Stimulated activated CD4-positive, alpha-beta T cell treated with anti-CD3 and anti-CD28 coated beads, Interleukin-12 subunit alpha, Interleukin-12 subunit beta, amount 100 ng/mL, for 24 hours (primary cell): ENCODE data around the gene PARVB.

Experiments
- DNase-seq, 2 experiments: peaks; one replicate each; pipeline ENCODE4 v3.0.0-alpha.2; 2020; ENCODE audit warnings: low read depth in 2 of 2

The PARVB gene

DNA sequence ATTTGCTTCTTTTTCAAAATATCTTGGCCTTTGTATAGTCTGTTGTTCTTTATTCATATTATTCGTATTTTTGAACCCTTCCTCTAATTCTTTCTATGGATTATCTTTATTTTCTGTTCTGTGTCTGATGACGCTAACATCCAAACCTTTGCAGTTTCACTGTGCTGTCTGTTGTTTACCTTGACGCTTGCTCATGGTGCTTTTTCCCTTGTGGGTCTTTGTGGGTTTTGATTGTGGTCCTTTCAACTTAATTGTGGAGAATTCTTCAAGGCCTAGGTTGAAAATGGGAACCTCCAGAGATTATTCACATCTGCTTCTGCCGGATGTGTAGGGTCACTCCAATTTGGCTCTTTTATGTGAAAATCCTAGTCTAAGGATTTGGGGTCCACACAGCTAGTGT is 191.2 kb downstream of the PARVB start:
- no peak for DNase-seq

DNA sequence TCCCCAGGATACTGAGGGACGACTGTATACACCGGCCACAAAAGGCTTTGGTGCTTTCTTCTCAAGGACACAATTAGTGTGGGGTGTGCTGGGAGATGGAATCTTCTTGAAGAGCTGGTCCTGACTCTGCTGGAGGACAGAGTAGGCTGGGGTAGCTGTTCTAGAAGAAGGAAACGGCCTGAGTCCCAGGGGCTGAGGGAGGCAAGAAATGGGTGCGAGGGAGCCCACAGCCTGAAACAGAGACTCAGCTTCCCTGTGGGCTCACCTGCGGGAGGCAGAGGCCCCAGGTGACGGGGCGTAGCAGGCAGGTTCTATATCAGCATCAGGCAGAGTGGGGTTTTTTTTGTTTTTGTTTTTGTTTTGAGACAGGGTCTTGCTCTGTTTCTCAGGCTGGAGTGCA is 193.2 kb downstream of the PARVB start:
- DNase-seq = no peak

- DNase-seq = no peak
Measured at GRCh38 chr22:44218071-44218470, 194.0 kb downstream of the PARVB start.

DNA sequence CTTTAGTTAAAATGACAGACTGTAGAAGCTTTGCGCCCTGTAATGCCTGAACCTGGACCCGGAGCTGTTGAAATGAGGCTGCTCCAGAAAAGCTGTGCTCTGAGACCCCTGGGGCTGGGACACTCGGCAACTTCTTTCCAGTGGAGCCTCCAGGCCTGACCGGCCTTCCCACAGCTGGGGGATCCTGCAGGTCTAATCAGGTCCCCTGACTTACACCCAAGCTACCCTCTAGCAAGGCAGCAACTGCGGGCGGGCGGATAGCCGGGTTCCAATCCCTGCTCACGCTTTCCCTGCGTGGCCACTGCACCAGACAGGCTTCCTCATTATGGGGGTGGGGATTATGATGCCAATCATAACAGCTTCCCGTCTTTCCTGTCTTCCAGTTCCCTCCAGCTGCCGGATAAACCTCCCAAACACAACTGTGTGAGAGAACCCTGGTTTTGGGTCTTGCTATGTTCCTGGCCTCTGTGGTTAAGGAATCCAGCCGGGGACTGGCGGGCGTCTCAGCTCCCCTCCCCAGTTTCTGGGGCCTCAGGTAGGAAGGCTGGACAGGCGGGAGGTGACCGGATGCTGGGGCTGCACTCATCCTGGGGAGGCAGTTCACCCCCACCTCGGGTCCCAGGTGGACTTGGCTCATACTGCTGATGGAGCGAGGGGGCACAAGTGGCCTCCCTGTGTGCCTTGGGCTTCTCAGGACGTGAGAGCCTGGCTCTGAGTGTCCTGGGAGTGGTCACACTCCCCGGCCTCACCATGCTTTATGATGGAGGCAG is 195.2 kb downstream of the PARVB start:
- DNase-seq = no peak

DNA sequence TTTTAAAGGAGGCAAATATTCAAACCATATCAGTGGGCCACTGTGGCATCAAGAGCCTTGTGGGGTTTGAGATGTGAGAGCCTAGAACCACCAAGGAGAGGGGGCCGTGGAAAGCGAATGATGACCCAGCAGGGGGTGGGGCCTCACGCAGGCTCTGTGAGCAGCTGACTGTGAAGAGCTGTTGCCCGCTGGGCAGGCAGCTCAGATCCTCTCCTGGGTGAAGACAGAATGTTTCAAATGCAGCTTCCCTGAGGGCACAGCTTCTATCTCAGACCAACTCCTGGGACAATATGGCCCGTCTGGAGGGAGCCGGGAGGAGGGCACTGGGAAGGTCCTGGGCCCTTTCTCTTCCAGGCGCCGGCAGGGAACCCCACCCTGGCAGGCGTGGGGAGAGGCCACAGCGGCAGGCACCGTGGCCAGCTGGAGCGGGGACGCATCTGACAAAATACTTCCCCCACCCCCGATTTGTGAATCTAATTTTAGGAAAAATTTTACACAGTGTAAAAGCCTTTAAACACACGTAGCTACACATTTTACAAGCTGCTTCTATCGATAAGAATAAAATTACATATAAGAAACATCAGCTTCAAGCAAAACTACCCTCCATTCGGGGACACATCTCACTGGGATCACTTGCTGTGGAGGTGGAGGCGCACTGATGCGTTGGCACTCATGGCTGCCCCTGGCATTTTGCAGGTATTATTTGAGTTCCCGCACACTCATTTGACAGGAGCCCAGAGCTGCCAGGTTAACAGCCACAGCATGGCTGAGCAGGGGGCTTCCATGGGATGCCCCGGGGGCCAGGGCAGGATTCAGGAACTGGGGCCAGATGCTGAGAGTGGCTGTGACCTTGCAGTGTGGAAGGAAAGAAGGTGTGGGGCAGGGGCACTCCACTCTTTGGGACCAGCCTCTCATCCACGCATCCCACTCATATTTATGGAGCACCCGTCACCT is 196.9 kb downstream of the PARVB start:
- DNase-seq = no peak

- DNase-seq = no peak
Measured at GRCh38 chr22:44221710-44222475, 197.8 kb downstream of the PARVB start.
